Iris pigment epithelial cell (primary cell): Measurements from ENCODE around the gene IFT122.

Experiments used
- DNase-seq: peaks from one replicate; pipeline ENCODE4 v3.0.0-alpha.2; 2011; ENCODE audit warnings: low read depth

IFT122 gene

DNA sequence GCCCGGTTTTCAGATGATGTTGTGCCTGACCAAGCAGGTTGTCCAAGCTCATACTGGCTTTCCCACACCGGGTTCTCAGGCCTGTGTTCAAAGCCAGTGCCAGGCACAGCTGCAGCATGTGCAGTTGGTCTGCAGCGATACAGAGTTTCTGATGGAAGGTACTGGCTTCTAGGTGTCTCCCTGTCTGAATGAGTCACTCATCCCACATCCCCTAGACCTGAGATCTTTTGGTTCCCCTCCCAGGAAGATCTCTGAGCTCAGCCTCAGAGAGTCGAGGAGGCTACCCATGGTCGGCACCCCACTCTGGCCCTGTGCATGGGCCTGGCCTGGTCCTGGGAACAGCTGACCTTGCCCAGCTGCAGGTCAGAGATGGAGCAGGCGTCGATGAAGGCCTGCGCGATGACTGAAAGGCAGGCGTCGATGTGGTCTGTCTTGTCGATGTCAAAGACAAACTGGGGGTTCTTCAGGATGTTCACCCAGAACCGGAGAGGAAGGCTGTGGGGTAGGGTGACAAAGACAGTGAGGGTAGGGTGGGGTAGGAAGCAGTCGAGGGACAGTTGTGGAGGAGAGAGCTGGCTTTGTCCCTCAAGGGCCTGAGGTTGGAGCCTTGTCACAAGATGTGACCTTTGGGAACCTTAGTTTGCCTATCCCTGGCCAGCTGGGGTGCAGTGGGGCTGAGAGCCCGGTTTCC is 118.2 kb downstream of the IFT122 start:
- DNase-seq = peak; percentile 42

DNA sequence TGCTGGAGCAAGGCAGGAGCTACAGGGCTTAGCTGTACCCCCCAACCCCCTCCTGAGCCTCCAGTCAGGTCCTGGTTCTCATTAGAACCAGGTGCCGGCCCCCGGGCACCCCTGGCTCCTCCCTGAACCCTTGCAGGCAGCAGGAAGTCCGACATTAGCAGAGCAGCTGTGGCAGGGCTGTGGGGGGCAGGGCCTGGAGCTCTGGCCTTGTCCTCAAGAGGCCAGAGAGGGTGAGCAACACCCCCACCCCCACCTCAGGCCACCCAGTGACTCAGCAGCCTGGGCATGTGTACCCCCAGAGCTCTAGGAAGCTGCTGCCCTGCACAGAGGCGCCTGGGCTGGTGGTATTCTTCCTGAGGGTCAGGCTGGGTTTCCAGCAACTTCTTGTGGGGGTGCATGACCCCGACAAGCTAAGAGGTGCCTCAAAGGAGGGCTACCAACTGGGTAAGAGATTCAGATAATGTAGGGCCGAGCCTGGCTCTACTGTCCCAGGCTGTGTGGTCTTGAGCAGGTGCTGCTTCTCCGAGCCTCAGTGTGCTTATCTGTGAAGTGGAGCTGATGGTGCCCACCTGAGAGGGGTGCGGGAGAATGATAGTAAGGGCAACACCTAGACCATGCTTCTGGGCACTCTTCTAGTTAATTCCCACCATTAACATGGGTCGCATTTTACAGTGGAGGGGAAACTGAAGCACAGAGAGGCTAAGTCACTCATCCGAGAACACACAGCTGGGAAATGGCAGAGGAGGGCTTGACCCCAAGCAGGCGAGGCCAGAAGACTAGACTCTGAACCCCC is 118.9 kb downstream of the IFT122 start:
- DNase-seq = peak; percentile 75

DNA sequence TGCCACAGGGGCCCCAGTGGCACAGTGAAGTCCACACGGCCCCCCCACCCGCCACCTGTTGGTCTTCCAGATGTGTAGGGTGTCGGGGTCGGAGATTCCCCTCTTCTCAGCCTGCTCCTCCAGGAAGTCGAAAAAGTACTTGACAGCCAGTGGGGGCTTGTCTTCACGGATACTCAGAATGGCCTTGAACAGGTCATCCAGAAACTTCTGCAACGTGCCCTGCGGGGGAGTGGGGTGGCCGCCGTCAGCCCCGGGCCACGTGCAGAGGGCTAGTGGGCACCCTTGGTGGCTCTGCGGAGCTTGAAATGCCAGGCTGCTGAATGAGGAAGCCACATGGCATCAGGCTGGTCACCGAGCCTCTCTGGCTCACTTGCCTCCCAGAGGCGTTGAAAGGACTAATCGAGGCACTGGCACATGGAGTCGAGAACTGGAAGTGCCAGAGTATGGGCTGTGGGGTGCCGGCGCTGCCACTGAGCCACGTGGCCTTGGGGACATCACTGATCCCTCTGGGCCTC is 119.6 kb downstream of the IFT122 start:
- DNase-seq = no peak

DNA sequence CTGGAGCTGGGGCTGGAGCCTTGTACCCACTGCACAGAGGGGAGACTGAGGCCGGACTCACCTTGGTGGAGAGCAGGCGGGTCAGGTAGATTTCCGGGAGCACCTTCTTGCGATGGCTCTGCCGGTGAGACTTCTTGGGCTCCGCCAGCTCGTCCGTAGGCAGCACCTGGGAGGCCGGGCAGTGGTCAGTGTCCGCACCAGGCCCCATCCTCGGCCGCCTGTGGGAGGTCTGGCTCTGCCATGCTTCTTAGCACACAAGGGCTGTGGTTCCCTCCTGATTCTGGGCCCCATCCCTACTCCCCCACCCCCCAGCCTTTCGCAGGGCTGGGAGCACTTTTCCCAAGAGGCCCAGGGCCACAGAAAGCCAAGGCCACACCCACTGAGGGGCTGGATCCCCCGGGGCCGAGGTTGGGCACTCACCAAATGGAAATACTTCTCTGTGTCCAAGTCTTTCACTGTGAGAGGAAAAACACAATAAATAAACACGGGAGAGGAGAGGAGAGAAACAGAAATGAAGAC is 120.3 kb downstream of the IFT122 start:
- peak; percentile 39 for DNase-seq

DNA sequence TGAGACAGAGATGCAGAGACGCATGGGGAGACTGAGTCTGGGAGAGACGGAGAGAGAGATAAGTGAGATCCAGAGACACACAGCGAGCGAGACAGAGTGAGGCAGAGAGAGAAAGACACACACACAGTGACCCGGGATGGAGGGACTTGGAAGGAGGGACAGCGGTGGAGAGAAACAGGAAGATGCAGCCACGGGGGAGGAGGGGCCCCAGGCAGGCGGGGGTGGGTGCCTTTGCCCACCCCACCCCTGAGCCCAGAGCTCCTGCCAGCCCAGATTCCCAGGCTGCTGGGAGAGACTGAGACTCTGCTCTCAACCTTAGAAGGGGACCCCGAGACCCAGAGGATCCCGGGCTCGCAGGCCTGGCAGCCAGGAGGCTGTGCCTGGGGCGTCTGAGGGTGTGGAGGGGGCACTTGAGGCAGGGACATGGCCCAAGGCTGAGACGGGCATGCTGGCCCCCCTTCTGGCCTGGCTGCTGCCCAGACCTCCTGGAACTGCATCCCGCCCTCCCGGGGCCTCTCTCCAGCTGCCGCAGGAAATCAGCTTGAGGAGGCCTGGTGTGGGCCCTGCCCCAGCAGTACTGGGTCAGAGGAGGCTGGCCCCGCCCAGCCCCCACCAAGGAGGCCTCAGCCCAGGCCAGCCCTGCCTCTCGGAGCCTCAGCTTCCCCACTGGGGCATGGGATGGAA is 121.0 kb downstream of the IFT122 start:
- peak; percentile 78 for DNase-seq

DNA sequence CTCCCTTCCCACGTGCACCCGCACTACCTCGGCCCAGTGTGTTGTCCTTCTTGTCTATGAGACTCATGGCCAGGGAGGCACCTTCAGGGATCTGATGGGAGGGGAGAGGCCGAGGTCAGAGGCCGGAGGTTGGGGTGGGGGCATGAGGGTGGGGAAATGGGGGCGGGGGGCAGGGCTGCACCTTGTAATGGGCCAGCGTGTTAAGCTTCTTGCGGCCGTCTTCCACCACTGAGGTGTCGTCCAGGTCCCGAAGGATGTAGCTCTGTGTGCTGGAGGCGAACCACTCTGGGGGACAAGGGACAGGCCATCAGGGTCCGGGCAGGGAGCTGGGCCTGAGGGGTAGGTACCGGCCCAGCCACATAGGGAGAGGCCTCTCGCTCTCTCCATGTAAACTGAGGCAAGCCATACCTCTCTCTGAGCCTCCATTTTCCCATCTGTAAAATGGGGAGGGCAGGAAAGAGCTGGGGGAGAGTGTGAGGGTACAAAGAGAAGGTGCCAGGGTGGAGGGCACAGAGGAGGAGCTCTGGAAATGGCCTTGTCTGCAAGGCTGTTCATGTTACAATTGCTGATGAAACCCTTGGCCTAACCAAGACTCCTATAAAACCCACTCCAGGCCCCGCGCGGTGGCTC is 121.7 kb downstream of the IFT122 start:
- DNase-seq = no peak

DNA sequence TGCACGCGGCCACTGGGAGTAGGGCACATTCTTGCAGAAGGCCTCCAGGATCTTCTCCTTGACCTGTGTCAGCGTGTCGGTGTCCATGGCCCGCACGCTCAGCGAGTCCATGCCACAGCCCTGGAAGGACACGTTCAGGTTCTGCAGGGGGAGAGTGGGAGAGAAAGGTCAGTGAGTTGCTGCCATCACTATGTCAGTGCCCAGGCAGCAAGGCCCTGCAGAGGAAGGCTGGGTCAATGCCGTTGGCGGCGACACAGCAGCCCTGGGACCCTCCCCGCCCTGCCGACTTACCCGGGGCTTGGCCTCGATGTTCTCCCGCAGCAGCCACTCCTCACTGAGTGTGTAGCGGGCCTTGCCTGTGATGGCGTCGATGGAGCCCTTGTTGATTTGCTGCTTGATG is 122.8 kb downstream of the IFT122 start:
- no peak for DNase-seq

DNA sequence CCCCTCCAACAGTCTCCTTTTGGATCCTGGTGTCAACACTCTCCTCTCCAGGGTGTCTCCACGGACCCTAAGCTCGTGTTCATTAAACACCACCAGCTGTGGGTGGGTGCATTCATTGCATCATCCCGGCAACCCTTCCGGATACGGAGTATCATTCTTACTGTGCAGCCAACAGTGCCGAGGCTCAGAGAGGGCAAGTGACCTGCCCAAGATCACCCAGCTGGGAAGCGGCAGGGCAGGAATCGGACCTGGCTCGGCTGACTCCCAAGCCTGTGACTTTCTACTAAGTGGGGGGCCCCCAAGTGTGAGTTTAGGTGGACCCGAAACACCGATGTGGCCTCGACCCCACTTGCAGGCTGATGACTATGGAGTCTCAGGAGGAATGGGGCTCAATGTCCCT is 123.3 kb downstream of the IFT122 start:
- no peak for DNase-seq

DNA sequence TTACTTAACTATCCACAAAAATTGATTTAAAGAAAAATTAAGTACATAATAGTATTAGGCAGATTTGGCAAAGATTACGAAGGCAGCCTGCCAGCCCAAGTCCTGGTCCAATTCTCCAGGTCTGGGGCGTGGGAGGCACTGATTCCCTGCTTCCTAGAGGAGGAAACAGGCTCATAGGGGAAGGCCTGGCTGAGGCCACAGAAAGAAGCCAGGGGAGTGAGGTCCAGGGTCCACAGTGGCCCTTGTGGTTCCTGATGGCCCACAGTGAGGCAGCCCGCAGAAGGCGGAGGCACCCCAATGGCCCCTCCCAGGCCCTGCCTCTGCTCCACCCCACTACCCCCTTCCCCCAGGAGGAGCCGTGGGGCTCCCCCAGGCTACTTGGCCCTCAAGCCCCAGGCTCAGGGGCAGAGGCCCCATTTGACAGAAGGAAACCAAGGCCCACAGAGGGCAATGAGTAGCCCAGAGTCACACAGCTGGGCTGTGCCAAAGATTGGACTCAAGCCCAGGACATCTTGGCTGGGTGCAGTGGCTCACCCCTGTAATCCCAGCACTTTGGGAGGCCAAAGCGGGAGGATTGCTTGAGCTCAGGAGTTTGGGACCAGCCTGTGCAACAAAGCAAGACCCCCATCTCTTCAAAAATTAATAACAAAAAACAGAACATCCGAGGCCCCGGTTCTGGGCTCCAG is 124.0 kb downstream of the IFT122 start:
- DNase-seq = no peak

DNA sequence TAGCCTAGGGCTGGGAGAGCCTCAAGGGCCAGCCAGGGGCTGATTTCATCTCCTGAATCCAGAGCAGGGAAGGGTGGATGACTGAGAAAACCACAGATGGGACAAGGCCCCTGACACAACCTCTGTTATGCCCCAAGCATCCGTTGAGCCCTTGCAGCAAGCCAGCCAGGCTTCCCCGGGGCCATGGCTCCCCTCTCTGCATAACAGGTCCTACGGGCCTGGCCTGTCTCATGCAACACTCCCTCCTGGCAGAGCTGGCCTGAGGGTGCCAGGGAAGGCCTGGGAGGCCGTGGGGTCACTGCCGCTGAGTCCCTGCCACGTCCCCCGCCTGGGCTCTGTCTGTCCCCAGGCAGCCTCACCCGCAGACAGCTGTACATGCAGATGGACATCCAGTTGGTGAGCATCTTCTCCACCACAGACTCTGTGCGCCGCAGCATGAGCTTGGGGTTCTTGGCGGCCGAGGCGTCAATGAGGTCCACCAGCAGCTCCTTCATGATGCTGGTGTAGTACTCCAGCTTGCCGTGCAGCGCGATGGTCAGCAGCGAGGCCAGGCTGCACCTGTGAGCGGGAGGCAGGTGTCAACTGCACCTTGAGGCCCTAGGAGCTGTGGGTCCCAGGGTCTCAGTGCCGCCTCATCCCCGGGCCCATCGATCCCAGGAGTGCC is 125.1 kb downstream of the IFT122 start:
- no peak for DNase-seq

DNA sequence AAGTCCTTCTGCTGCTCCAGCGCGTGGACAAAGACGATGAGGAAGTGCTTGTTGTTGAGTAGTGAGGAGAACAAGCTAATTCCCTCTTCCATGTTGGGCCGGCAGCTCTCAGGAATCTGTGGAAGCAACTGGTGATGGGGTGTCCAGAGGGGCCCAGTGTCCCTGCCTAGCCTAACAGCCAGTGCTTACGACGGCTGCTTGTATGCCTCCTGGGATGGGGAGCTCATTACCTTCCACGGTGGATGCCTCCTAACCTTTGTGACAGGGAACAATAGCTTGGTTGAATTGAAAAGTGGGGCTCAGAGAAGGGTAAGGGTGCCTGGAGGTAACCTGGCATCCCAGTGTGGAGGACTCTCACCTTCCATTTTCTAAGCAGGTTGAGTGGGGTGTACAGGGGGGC is 125.9 kb downstream of the IFT122 start:
- DNase-seq = no peak

DNA sequence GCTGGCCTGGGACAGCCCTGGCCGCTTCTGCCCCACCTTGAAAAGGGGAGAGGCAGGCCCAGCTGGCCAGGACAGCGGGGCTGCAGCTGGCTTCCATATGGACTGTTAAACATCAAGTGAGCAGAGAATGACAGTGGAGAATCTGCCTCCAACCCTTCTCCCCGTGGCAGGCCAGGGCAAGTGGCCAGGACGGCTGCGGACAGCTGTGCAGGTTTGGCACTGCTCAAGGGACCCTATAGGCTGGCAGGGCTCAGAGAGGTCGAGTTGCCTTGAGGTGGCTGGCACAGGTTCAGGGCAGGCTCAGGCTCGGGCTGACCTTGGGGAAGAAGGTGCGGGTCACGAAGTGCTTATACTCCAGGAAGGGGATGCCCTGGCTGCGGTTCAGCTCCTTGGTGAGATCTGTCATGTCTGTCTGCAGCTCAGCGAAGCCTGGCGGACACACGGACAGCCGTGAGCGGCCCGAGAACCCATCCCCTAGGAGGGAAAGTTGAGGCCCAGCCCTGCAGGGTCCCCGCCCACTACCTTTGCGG is 127.2 kb downstream of the IFT122 start:
- no peak for DNase-seq

DNA sequence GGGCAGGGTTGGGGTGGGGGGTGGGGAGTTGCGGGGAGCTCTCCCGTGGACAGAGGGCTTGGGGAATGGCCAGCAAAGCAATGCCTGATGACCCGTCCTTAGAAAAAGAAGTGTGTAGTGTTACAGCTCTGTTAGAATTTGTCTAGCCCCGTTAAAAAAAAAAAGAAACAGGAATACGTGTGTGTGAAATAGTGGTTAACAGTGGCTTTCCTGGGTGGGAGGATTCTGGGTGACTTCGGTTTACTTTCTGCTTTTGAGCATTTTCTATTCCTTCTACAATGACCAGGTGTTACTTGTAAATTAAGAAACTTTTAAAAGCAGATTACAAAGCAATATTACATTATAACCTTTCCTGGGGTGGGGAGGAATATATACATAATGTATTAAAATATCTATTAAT is 127.9 kb downstream of the IFT122 start:
- no peak for DNase-seq

DNA sequence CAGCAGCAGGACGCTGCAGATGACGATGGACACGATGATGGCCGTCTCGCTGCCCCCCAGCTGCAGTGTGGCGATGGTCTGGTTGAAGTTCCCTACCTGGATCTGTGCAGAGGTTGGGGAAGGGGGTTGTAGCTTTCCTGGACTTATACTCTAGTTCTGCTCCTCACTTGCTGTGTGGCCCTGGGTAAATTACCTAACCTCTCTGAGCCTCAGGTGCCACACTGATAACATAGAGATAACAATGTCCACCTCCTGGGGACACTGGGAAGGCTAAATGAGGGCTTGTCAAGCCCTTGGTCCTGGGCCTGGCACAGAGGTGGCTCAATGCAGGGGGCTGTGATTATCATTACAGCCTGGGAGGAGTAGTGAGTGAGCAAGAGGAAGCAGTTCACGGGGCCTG is 129.8 kb downstream of the IFT122 start:
- DNase-seq = no peak
